ENCODE data around the gene MTLN. TPM values are rescaled to one million over a fixed set of nuclear protein-coding genes. Genes with fewer than 3 reads are reported as not detected.

Gene MTLN
- total and polyA plus RNA-seq, 2 of the 13 experiments (the other 11 are each of a cell fraction or from before 2014, with no cell fraction given), result 37.1 to 50.4 TPM

DNA sequence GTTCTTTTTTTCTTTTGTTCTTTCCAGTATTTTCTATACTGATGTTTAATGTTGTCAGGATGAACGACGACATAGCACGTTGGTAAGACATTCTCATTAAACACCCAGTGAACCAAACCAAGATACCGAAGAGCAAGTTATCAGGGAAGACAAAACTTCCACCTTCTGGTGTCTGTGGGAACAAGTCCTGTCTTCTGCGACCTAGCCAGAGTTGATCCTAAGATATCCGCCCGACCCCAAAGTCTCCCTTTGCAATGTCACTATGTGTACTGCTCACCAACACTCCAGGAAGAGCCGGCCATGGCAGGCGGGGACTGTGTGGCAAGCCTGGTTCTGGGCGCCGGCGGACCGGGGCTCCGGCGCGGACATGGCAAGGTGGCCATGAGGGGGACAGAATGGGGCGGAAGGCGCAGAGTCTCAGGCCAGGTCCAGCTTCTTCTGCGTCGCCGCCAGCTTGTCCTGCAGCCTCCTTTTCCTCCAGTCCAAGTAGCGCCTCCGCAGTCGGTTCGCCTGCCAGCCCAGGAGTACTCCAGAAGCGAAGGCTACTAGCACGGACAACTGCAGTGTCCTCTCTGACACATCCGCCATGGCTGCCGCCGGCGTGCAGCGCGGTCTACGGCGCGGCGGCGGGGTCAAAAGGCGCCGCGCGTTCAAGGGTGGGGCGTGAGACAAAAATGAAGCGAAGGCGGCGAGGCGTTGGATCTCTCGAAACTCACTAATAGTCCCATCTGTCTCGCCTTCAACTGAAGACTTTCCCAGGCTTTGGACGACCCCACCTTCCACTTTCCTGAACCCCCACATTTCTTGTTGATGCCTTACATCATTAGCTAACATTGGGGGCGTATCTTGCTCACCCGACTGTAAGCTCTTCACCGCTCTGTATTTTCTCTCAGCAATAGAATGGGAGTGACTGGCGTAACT, at the start of gene MTLN (continued):
- no peak for TF ChIP-seq NFE2 (CRISPR knock-in tag; IDR thresholded peaks at IDR 0.05)
- TF ChIP-seq CEBPG (CRISPR knock-in tag; IDR thresholded peaks at IDR 0.05), result peak; percentile 19; the same call in 1 of the 2 replicates
- TF ChIP-seq TBX3 (IDR thresholded peaks at IDR 0.05; ENCODE audit: borderline replicate concordance), result 0 out of 2 replicates have a peak, but pooled peaks have one; percentile 23
- TF ChIP-seq ZBTB7B (CRISPR knock-in tag; IDR thresholded peaks at IDR 0.05), result peak; percentile 70; the same call in 1 of the 2 replicates
- TF ChIP-seq ZMYM3 (CRISPR knock-in tag; IDR thresholded peaks at IDR 0.05), result peak; percentile 66; the same call in 1 of the 2 replicates
- no peak for TF ChIP-seq SRSF9 (IDR thresholded peaks at IDR 0.05; ENCODE audit: borderline replicate concordance, insufficient read depth, low read depth, low read length, poor library complexity, severe bottlenecking)
- peak; percentile 48; the same call in 1 of the 2 replicates for TF ChIP-seq NR2F2 (IDR thresholded peaks at IDR 0.05; ENCODE audit: borderline replicate concordance, low read depth)
- TF ChIP-seq MAFK (conservative IDR thresholded peaks at IDR 0.05 in 1 of 2, IDR thresholded peaks at IDR 0.05 in 1 of 2; ENCODE audit: low read length in 2 of 2), result no peak
- TF ChIP-seq, protein P1, sequence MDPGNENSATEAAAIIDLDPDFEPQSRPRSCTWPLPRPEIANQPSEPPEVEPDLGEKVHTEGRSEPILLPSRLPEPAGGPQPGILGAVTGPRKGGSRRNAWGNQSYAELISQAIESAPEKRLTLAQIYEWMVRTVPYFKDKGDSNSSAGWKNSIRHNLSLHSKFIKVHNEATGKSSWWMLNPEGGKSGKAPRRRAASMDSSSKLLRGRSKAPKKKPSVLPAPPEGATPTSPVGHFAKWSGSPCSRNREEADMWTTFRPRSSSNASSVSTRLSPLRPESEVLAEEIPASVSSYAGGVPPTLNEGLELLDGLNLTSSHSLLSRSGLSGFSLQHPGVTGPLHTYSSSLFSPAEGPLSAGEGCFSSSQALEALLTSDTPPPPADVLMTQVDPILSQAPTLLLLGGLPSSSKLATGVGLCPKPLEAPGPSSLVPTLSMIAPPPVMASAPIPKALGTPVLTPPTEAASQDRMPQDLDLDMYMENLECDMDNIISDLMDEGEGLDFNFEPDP (CRISPR knock-in tag; conservative IDR thresholded peaks at IDR 0.05), result peak; percentile 99
- TF ChIP-seq CHCHD3 (CRISPR knock-in tag; IDR thresholded peaks at IDR 0.05), result 0 out of 2 replicates have a peak, but pooled peaks have one; percentile 62
- TF ChIP-seq TOPORS (CRISPR knock-in tag; IDR thresholded peaks at IDR 0.05), result peak; percentile 43; the same call in 1 of the 2 replicates
- TF ChIP-seq HNF4G (IDR thresholded peaks at IDR 0.05; ENCODE audit: borderline replicate concordance, low read depth, low read length), result no peak
- peak; percentile 64; the same call in 1 of the 2 replicates for TF ChIP-seq HNF4G (CRISPR knock-in tag; IDR thresholded peaks at IDR 0.05; ENCODE audit: borderline replicate concordance, low read depth)
- TF ChIP-seq, protein P2, sequence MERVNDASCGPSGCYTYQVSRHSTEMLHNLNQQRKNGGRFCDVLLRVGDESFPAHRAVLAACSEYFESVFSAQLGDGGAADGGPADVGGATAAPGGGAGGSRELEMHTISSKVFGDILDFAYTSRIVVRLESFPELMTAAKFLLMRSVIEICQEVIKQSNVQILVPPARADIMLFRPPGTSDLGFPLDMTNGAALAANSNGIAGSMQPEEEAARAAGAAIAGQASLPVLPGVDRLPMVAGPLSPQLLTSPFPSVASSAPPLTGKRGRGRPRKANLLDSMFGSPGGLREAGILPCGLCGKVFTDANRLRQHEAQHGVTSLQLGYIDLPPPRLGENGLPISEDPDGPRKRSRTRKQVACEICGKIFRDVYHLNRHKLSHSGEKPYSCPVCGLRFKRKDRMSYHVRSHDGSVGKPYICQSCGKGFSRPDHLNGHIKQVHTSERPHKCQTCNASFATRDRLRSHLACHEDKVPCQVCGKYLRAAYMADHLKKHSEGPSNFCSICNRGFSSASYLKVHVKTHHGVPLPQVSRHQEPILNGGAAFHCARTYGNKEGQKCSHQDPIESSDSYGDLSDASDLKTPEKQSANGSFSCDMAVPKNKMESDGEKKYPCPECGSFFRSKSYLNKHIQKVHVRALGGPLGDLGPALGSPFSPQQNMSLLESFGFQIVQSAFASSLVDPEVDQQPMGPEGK (CRISPR knock-in tag; IDR thresholded peaks at IDR 0.05), result peak; percentile 71; the same call in 1 of the 2 replicates
- TF ChIP-seq ELF1 (CRISPR knock-in tag; IDR thresholded peaks at IDR 0.05), result peak; percentile 68; the same call in 1 of the 2 replicates
- TF ChIP-seq SP4 (CRISPR knock-in tag; IDR thresholded peaks at IDR 0.05), result peak; percentile 62
- peak; percentile 97 for TF ChIP-seq MTF2 (CRISPR knock-in tag; IDR thresholded peaks at IDR 0.05; ENCODE audit: borderline replicate concordance)
- peak; percentile 74 for TF ChIP-seq ZNF780A (CRISPR knock-in tag; IDR thresholded peaks at IDR 0.05)
- TF ChIP-seq CHD2 (IDR thresholded peaks at IDR 0.05; ENCODE audit: low read depth, low read length), result no peak
- TF ChIP-seq, protein P3, sequence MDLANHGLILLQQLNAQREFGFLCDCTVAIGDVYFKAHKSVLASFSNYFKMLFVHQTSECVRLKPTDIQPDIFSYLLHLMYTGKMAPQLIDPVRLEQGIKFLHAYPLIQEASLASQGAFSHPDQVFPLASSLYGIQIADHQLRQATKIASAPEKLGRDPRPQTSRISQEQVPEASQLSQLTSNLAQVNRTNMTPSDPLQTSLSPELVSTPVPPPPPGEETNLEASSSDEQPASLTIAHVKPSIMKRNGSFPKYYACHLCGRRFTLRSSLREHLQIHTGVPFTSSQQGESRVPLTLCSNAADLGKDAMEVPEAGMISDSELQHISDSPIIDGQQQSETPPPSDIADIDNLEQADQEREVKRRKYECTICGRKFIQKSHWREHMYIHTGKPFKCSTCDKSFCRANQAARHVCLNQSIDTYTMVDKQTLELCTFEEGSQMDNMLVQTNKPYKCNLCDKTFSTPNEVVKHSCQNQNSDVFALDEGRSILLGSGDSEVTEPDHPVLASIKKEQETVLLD (CRISPR knock-in tag; IDR thresholded peaks at IDR 0.05; ENCODE audit: low read depth), result no peak
- no peak for TF ChIP-seq CREB1 (IDR thresholded peaks at IDR 0.05)
- peak; percentile 73 for TF ChIP-seq CREB1 (CRISPR knock-in tag; IDR thresholded peaks at IDR 0.05)
- TF ChIP-seq AGO2 (optimal IDR thresholded peaks at IDR 0.05; ENCODE audit: low read depth, low read length), result peak; percentile 56
- TF ChIP-seq, protein P4, sequence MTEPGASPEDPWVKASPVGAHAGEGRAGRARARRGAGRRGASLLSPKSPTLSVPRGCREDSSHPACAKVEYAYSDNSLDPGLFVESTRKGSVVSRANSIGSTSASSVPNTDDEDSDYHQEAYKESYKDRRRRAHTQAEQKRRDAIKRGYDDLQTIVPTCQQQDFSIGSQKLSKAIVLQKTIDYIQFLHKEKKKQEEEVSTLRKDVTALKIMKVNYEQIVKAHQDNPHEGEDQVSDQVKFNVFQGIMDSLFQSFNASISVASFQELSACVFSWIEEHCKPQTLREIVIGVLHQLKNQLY (CRISPR knock-in tag; IDR thresholded peaks at IDR 0.05), result no peak
- no peak for TF ChIP-seq CEBPB (IDR thresholded peaks at IDR 0.05; ENCODE audit: borderline replicate concordance, low read depth, low read length)

Measured in HepG2 (cell line).